ENCODE results near the gene PRKG1. TPM values are rescaled to one million over a fixed set of nuclear protein-coding genes. Genes with fewer than 3 reads are reported as not detected.

Gene PRKG1
- 0.01 TPM for polyA plus RNA-seq (2012; ENCODE audit: low read depth, missing spikeins)

DNA sequence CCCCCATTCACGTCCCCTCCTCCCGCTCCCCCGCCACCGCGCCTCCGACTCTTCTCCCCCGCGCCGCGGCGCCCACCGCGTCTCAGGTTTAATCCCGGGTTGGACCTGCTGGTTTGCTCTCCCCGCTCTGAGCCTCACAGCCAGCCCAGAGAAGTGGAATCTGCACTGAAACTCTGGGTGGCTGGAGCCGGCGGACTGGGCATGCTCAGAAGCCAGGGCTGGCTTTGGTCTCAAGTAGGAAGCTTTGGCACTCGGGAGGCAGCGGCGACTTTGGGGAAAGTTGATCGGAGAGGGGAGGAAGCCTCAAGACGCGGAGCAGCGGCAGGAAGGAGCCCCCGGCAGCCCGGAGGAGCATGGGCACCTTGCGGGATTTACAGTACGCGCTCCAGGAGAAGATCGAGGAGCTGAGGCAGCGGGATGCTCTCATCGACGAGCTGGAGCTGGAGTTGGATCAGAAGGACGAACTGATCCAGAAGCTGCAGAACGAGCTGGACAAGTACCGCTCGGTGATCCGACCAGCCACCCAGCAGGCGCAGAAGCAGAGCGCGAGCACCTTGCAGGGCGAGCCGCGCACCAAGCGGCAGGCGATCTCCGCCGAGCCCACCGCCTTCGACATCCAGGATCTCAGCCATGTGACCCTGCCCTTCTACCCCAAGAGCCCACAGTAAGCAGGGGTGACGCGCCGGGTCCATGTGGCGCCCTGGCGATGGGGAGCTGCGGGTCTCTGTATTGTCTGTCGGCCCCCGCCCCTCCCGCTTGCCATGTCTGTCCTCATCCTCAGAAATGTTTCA is at the start of gene PRKG1:
TSS of gene PRKG1 (plus strand) at position 250 of the 791 bp plus-strand sequence.
- FAIRE-seq (no peak), DNase-seq (ENCODE audit: insufficient read length, low spot score) (peak; percentile 12)
- no peak for TF ChIP-seq SPI1 (IDR thresholded peaks at IDR 0.05; ENCODE audit: low read depth, low read length)
- no peak for TF ChIP-seq POLR2AphosphoS5 (IDR thresholded peaks at IDR 0.05; ENCODE audit: low read depth, low read length)
- no peak for TF ChIP-seq POU2F2 (IDR thresholded peaks at IDR 0.05; ENCODE audit: low read depth, low read length)
- TF ChIP-seq PAX5 (IDR thresholded peaks at IDR 0.05; ENCODE audit: insufficient read depth, low read length, severe bottlenecking), result no peak

DNA sequence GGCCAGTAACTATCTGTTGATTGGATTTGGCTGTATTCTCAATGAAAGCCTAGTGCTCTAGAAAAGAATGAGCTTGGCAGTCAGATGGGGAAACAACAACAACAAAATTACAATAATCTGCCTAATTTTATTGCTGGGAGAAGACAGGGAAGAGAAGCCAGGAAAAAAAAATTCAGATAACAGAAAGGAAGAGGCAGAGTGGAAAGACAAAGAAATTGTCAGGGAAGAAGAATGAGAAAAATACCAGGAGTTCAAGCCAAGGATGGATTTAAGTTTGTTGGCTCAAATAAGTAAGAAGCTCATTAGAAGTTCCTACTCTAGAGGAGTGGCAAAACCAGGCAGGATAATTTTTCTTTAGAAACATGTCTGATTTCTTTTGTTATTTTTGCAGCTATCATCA is 45.9 kb upstream of the PRKG1 start:
- FAIRE-seq (no peak), DNase-seq (ENCODE audit: insufficient read length, low spot score) (no peak)
- TF ChIP-seq POLR2A (IDR thresholded peaks at IDR 0.05; ENCODE audit: low read depth, low read length) (no peak), TAF1 (IDR thresholded peaks at IDR 0.05; ENCODE audit: low read depth, low read length) (no peak), POLR2AphosphoS5 (IDR thresholded peaks at IDR 0.05; ENCODE audit: low read depth, low read length) (no peak), PAX5 (IDR thresholded peaks at IDR 0.05; ENCODE audit: insufficient read depth, low read length, severe bottlenecking) (no peak), POU2F2 (IDR thresholded peaks at IDR 0.05; ENCODE audit: low read depth, low read length) (no peak), SPI1 (IDR thresholded peaks at IDR 0.05; ENCODE audit: low read depth, low read length) (no peak)

DNA sequence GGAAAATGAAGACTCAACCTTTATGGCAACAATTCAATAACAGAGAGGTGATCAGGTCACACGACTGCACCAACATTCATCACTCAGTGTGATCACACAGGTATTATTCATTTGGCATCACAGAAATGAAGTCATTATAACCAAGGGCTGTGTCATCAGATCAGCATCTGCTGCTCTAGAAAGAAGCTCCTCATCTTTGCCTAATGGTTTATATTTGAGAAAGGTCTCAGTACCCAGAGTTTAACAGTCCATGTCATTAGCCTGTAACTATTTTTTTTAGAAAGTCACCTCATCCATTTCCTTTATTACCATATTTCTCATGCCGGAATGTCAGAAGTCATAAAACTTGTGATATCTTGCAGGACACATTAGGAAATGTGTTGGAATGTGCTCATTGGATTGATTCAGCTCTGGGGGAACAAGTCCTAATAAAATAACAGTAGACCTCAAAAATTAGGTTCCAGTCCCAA is 45.1 kb upstream of the PRKG1 start:
- DNase-seq (ENCODE audit: insufficient read length, low spot score), result no peak
- TF ChIP-seq POU2F2 (IDR thresholded peaks at IDR 0.05; ENCODE audit: low read depth, low read length) (no peak), POLR2A (IDR thresholded peaks at IDR 0.05; ENCODE audit: low read depth, low read length) (no peak), POLR2AphosphoS5 (IDR thresholded peaks at IDR 0.05; ENCODE audit: low read depth, low read length) (no peak), TAF1 (IDR thresholded peaks at IDR 0.05; ENCODE audit: low read depth, low read length) (no peak), PAX5 (IDR thresholded peaks at IDR 0.05; ENCODE audit: insufficient read depth, low read length, severe bottlenecking) (no peak)
- no peak for FAIRE-seq

DNA sequence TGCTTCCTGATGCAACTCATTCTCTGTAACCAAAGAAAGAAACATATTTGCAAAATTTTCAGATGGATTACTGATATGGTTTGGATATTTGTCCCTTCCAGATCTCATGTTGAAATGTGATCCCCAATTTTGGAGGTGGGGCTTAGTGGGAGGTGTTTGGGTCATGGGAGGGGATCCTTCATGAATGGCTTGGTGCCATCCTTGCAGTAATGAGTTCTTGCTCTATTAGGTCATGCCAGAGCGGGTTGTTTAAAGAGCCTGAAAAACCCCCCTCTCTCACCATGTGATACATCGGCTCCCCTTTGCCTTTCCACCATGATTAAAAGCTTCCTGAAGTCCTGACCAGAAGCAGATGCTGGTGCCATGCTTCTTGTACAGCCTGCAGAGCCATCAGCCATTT is 43.8 kb upstream of the PRKG1 start:
- TF ChIP-seq TAF1 (IDR thresholded peaks at IDR 0.05; ENCODE audit: low read depth, low read length) (no peak), SPI1 (IDR thresholded peaks at IDR 0.05; ENCODE audit: low read depth, low read length) (no peak), PAX5 (IDR thresholded peaks at IDR 0.05; ENCODE audit: insufficient read depth, low read length, severe bottlenecking) (no peak), POLR2A (IDR thresholded peaks at IDR 0.05; ENCODE audit: low read depth, low read length) (no peak), POLR2AphosphoS5 (IDR thresholded peaks at IDR 0.05; ENCODE audit: low read depth, low read length) (no peak), POU2F2 (IDR thresholded peaks at IDR 0.05; ENCODE audit: low read depth, low read length) (no peak)
- no peak for FAIRE-seq
- no peak for DNase-seq (ENCODE audit: insufficient read length, low spot score)

DNA sequence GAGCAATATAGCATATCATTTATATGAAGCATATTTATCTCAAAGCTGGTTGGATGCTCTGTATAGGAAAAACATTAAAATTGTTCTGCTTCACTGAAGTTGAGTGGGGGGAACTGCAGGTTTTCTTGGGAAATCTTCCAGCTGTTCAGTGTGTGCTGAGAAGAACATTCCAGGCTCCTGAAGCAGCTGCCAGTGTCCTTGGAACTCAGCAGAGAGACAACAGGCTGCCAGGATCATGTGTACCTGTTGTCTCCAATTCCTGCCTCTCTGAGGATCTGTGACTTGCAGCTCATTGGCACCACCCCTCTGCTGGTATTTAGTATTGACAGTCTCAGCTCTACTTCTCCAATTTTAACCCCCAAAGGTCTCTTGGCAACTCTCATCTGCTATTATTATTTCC is 42.3 kb upstream of the PRKG1 start:
- DNase-seq (ENCODE audit: insufficient read length, low spot score), result no peak
- TF ChIP-seq POLR2AphosphoS5 (IDR thresholded peaks at IDR 0.05; ENCODE audit: low read depth, low read length) (no peak), PAX5 (IDR thresholded peaks at IDR 0.05; ENCODE audit: insufficient read depth, low read length, severe bottlenecking) (no peak), POLR2A (IDR thresholded peaks at IDR 0.05; ENCODE audit: low read depth, low read length) (no peak), POU2F2 (IDR thresholded peaks at IDR 0.05; ENCODE audit: low read depth, low read length) (no peak), TAF1 (IDR thresholded peaks at IDR 0.05; ENCODE audit: low read depth, low read length) (no peak), SPI1 (IDR thresholded peaks at IDR 0.05; ENCODE audit: low read depth, low read length) (no peak)
- FAIRE-seq, result no peak

DNA sequence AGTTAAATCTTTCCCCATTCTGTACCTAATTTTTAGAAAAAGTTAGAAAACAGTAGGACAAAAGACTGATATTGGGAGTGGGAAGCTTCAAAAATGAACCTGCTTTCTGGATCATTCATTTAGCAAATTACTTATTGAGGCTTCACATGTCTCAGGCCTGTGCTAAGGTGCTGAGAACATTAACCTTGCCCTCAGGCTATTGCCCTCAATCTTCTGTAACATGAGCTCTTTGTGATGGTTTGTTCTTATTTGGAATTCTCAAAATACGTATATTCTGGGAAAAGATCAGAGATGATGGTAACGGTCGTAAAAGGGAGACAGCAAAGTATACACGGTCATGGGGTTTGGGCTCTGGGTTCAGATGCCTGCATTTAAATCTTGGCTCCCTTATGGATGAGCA is 39.5 kb upstream of the PRKG1 start:
- FAIRE-seq, result no peak
- DNase-seq (ENCODE audit: insufficient read length, low spot score), result no peak
- TF ChIP-seq TAF1 (IDR thresholded peaks at IDR 0.05; ENCODE audit: low read depth, low read length) (no peak), POLR2AphosphoS5 (IDR thresholded peaks at IDR 0.05; ENCODE audit: low read depth, low read length) (no peak)

DNA sequence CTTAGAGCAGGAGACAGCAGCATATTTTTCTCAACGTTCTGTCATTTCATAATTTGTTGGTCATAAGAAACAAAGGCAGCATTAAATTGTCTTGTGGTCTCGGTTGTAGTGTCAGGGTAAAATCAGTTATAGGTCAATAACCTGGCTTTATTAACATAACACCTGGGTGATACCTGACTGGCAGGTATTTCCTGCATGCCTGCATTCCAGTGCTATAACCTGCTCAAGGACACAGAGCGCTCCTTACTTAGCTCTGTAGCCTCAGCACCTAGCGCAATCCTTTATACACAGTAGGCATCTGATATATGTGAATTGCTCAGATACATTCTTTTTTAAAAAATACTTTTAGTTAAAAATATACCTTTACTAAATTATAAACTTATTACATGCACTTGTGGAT is 38.9 kb upstream of the PRKG1 start:
- DNase-seq (ENCODE audit: insufficient read length, low spot score), result no peak
- no peak for FAIRE-seq
- TF ChIP-seq PAX5 (IDR thresholded peaks at IDR 0.05; ENCODE audit: insufficient read depth, low read length, severe bottlenecking) (no peak), POU2F2 (IDR thresholded peaks at IDR 0.05; ENCODE audit: low read depth, low read length) (no peak), SPI1 (IDR thresholded peaks at IDR 0.05; ENCODE audit: low read depth, low read length) (no peak), POLR2AphosphoS5 (IDR thresholded peaks at IDR 0.05; ENCODE audit: low read depth, low read length) (no peak), POLR2A (IDR thresholded peaks at IDR 0.05; ENCODE audit: low read depth, low read length) (no peak), TAF1 (IDR thresholded peaks at IDR 0.05; ENCODE audit: low read depth, low read length) (no peak)

DNA sequence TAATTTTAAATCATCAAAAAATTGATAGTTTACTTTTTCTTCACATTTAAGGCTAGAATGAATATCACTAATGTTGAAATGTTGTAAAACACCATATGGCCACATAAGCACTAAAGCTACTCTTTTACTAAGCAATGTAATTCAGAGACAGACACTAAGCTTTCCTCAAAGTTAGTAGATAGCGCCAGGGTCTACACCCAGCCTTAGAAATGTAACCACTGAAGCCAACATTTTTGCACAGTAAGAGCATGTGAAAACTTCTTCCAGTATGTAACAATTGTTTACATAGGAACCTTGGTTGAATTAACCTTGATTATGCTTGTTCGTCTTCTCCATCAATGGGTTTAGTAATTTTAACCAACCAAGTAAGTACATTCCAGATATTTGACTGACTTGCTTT is 28.4 kb upstream of the PRKG1 start:
- no peak for DNase-seq (ENCODE audit: insufficient read length, low spot score)
- TF ChIP-seq POU2F2 (IDR thresholded peaks at IDR 0.05; ENCODE audit: low read depth, low read length) (no peak), TAF1 (IDR thresholded peaks at IDR 0.05; ENCODE audit: low read depth, low read length) (no peak), POLR2A (IDR thresholded peaks at IDR 0.05; ENCODE audit: low read depth, low read length) (no peak), PAX5 (IDR thresholded peaks at IDR 0.05; ENCODE audit: insufficient read depth, low read length, severe bottlenecking) (no peak), SPI1 (IDR thresholded peaks at IDR 0.05; ENCODE audit: low read depth, low read length) (no peak), POLR2AphosphoS5 (IDR thresholded peaks at IDR 0.05; ENCODE audit: low read depth, low read length) (no peak)
- FAIRE-seq, result no peak

DNA sequence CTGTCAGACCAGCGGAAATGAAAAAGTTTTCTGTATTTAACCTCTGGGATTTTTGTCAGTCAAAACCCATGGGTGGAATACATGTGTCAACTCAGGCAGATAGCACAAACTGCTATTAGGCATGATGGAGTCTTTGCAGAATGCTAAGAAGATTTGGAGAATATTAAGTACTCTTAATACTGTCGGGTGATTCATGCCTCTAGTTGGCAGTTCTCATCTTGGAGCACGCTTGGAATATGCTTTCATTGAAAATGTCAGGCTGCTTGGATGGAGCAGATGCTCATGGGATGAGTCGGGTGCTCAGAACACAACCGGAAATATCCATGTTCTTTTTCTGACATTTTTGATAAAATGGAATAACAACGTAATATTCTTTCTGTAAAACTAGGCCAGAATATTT is 27.6 kb upstream of the PRKG1 start:
- TF ChIP-seq POLR2A (IDR thresholded peaks at IDR 0.05; ENCODE audit: low read depth, low read length) (no peak), PAX5 (IDR thresholded peaks at IDR 0.05; ENCODE audit: insufficient read depth, low read length, severe bottlenecking) (no peak), POLR2AphosphoS5 (IDR thresholded peaks at IDR 0.05; ENCODE audit: low read depth, low read length) (no peak), POU2F2 (IDR thresholded peaks at IDR 0.05; ENCODE audit: low read depth, low read length) (no peak), TAF1 (IDR thresholded peaks at IDR 0.05; ENCODE audit: low read depth, low read length) (no peak), SPI1 (IDR thresholded peaks at IDR 0.05; ENCODE audit: low read depth, low read length) (no peak)
- DNase-seq (ENCODE audit: insufficient read length, low spot score) (no peak), FAIRE-seq (no peak)

DNA sequence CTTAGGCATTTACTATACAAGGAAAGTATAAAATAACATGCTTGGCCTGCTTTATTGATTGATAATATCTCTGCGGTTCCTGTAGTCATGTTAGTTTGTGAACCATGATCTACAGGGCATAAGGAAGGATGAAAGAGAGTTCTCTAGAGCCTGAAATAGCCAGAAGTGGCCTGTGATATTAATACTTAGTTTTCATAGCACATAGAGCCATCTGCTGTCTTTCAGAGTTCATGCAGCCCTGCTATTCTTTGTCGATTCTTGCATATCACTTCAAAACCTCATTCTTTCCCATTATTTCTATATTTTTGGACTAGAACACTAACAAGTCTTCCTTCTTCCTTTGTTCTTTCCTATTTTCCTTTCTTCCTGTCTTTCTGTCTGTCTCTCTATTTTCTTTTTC is 26.4 kb upstream of the PRKG1 start:
- TF ChIP-seq POLR2AphosphoS5 (IDR thresholded peaks at IDR 0.05; ENCODE audit: low read depth, low read length), result no peak
- TF ChIP-seq POLR2A (IDR thresholded peaks at IDR 0.05; ENCODE audit: low read depth, low read length), result no peak
- no peak for TF ChIP-seq TAF1 (IDR thresholded peaks at IDR 0.05; ENCODE audit: low read depth, low read length)
- TF ChIP-seq SPI1 (IDR thresholded peaks at IDR 0.05; ENCODE audit: low read depth, low read length), result no peak
- TF ChIP-seq PAX5 (IDR thresholded peaks at IDR 0.05; ENCODE audit: insufficient read depth, low read length, severe bottlenecking), result no peak
- TF ChIP-seq POU2F2 (IDR thresholded peaks at IDR 0.05; ENCODE audit: low read depth, low read length), result no peak
- DNase-seq (ENCODE audit: insufficient read length, low spot score) (no peak), FAIRE-seq (no peak)

All from GM12891 (cell line).